Prostate gland (tissue), 2 donors: ENCODE measurements around the gene YIPF1. TPM values are rescaled to one million over a fixed set of nuclear protein-coding genes. Genes with fewer than 3 reads are reported as not detected.

Source experiments
- DNase-seq: peaks from one replicate; pipeline ENCODE4 v3.0.0-alpha.2; 2019; ENCODE audit warnings: low spot score
- H3K27ac ChIP-seq, 2 donors: fragments of 200-600 bp; sonication (generic); 2 replicates each; pipeline ENCODE4 v1.5.1; 2017 to 2019
- H3K27me3 ChIP-seq: fragments of 200-600 bp; sonication (generic); replicated peaks from 2 replicates; pipeline ENCODE4 v1.5.1; 2019; ENCODE audit not compliant: insufficient read depth
- H3K36me3 ChIP-seq, 2 donors: fragments of 200-600 bp; sonication (generic); 1 replicate in 1 of 2; 2 replicates in 1 of 2; pipeline versions ENCODE4 v1.5.1 to v1.8.1; 2017 to 2019
- H3K4me1 ChIP-seq: fragments of 200-600 bp; sonication (generic); replicated peaks from 2 replicates; pipeline ENCODE4 v1.5.1; 2019
- H3K4me3 ChIP-seq, 2 donors: fragments of 200-600 bp; sonication (generic); 2 replicates each; pipeline ENCODE4 v1.5.1; 2017 to 2019
- H3K9me3 ChIP-seq: fragments of 200-600 bp; sonication (generic); 2 replicates; pipeline ENCODE4 v1.5.1; 2017
- POLR2A ChIP-seq: fragments of 450-650 bp; IDR thresholded peaks from one replicate; pipeline ENCODE4 v1.6.1; 2016; ENCODE audit warnings: antibody characterized with exemption, mild to moderate bottlenecking
- POLR2AphosphoS5 ChIP-seq: sonication (generic); formaldehyde crosslinking; IDR thresholded peaks from one replicate; pipeline ENCODE4 v1.6.1; 2017; ENCODE audit warnings: antibody characterized with exemption
- WGBS: methylation state at CpG from one replicate; pipeline ENCODE4 v1.1.5; 2018; 5-methylcytosine and 5-hydroxymethylcytosine counted together
- intact Hi-C: fragments of 100-400 bp; cut with DNase I; formaldehyde crosslinking; loops from one replicate; pipeline ENCODE4 v1.14.2; 2022
- small RNA-seq, 2 donors: library from RNA; depleted of rRNA; stranded (forward); fragments of <200 nt; gene quantifications; one replicate each; pipeline ENCODE3, GENCODE V24; 2016
- total RNA-seq, 2 donors: library from RNA; depleted of rRNA; stranded (reverse); fragments of >200 nt; gene quantifications; one replicate each; pipeline ENCODE4 v1.1.0, GENCODE V29; 2016
- TF ChIP-seq, protein P1 (sequence below), 4 experiments: fragments of 200-600 bp in 2 of 4; fragments of 450-650 bp in 2 of 4; sonication (generic) in 2 of 4; IDR thresholded peaks; 1 replicate in 3 of 4; 2 replicates in 1 of 4; pipeline ENCODE4 v1.5.1; 2016 to 2019; ENCODE audit warnings: antibody characterized with exemption in 4 of 4, mild to moderate bottlenecking in 2 of 4, moderate library complexity in 2 of 4

The YIPF1 gene
- total RNA-seq, 2 donors from 2014 or later: 40.0 to 105 TPM

DNA sequence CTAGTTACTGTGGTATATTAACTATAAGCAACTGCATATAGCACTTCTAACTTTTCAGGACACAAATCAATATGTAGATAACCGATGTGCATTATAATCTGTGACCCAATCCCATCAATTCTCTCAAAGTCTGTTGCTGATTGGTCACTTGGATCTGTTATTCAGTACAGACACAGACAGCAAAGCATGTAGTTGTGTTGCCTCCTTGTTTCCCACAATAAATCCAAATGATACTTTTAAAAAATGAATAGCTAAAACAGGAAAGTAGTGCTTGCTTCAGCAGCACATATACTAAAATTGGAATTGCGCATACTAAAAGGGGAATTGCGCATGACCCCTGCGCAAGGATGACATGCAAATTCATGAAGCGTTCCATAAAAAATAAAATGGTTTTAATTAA, 79.6 kb downstream of the YIPF1 start:
- Histone ChIP-seq H3K9me3 (no peaks in the 10 kb centered on the region), H3K4me3 (no peak overlapping the region), H3K27me3 (no peaks in the 10 kb centered on the region), H3K27ac (no peak overlapping the region), H3K4me1 (no peaks in the 10 kb centered on the region), H3K36me3 (no peaks in the 10 kb centered on the region)
- no peak for TF ChIP-seq POLR2A
- DNase-seq: no peak
- WGBS: 96% methylated on average over 5 of the region's 5 CpGs
- intact Hi-C loops: no loop called here

DNA sequence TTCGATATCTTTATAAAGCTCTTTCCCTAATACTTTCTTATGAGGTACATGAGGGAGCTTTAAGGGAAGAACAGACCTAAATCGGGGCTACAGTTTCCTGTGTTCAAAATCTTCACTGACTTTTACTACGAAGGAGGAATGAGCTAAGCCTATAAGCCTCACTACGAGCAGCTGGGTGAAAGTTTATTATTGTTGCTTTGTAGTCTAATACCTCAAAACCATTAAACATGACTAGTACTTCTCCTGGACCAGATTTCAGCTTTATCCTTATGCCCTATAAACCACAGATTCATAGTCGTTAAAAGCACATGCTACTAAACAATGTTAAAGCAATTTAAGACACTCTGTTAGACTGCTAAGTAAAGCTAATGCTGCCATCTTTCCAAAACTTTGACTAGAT, 81.7 kb downstream of the YIPF1 start:
- 68% methylated on average over 5 of the region's 5 CpGs for WGBS
- intact Hi-C loops: no loop called here
- H3K4me1 ChIP-seq: no peaks in the 10 kb centered on the region
- TF ChIP-seq POLR2AphosphoS5: no peak
- TF ChIP-seq POLR2A: no peak
- TF ChIP-seq, protein P1, sequence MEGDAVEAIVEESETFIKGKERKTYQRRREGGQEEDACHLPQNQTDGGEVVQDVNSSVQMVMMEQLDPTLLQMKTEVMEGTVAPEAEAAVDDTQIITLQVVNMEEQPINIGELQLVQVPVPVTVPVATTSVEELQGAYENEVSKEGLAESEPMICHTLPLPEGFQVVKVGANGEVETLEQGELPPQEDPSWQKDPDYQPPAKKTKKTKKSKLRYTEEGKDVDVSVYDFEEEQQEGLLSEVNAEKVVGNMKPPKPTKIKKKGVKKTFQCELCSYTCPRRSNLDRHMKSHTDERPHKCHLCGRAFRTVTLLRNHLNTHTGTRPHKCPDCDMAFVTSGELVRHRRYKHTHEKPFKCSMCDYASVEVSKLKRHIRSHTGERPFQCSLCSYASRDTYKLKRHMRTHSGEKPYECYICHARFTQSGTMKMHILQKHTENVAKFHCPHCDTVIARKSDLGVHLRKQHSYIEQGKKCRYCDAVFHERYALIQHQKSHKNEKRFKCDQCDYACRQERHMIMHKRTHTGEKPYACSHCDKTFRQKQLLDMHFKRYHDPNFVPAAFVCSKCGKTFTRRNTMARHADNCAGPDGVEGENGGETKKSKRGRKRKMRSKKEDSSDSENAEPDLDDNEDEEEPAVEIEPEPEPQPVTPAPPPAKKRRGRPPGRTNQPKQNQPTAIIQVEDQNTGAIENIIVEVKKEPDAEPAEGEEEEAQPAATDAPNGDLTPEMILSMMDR (IDR thresholded peaks at IDR 0.05): no peak
- no peaks in the 10 kb centered on the region for H3K9me3 ChIP-seq
- H3K27ac ChIP-seq: no peak overlapping the region
- no peaks in the 10 kb centered on the region for H3K27me3 ChIP-seq
- no peak overlapping the region for H3K4me3 ChIP-seq
- DNase-seq: no peak
- H3K36me3 ChIP-seq: no peaks in the 10 kb centered on the region

DNA sequence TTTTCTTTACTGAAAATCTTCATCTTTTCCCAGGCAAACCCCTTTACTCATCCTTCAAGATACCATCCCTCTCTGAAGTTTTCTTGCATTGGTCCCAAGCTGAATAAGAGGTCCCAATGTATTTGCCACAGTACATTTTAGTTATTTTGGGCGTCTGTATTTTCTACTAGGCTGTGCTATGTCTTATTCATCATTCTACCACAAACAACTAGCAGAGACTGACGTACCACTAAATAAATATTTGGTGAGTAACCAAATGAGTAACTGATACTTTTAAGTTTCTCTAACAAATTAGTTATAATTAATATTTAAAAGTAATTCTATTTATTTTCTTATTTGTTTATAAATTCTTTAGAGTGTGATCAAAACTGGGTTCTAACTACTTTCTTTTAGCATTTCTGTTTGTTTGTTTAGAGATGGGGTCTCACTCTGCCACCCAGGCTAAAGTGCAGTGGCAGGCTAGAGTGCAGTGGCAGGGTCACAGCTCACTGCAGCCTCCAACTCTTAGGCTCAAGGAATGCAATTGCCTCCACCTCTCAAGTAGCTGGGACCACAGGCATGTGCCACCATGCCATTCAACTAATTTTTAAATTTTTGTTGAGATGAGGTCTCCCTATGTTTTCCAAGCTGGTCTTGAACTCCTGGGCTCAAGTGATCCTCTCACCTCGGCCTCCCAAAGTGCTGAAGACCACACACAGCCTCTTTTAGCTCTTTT, 84.6 kb downstream of the YIPF1 start:
- H3K9me3 ChIP-seq: no peaks in the 10 kb centered on the region
- intact Hi-C loops: no loop called here

DNA sequence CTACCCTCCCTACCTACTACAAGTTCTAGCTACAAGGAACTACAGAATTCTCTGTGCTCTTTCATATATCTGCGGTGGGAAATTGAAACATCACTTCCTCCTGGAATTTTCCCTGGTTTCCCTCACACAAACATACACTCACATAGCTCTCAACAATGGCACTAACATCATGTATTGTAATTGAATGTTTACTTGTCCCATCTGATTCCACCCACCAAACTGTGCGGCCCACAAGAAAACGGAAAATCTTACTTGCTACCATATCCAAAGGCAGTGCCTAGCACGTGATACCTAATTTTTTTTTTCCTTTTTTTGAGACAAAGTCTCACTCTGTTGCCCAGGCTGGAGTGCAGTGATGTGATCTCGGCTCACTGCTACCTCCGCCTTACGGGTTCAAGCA, 85.4 kb downstream of the YIPF1 start:
- no peak overlapping the region for H3K4me3 ChIP-seq
- DNase-seq: no peak
- H3K4me1 ChIP-seq: no peaks in the 10 kb centered on the region
- WGBS: 95% methylated on average over 7 of the region's 7 CpGs
- TF ChIP-seq POLR2A: no peak
- no peak for TF ChIP-seq POLR2AphosphoS5
- TF ChIP-seq, protein P1 (IDR thresholded peaks at IDR 0.05): no peak
- no peak overlapping the region for H3K27ac ChIP-seq
- intact Hi-C loops: no loop called here
- no peaks in the 10 kb centered on the region for H3K9me3 ChIP-seq
- H3K36me3 ChIP-seq: no peaks in the 10 kb centered on the region
- no peaks in the 10 kb centered on the region for H3K27me3 ChIP-seq

More for the DNA sequence above, 84.6 kb downstream of the YIPF1 start:
- TF ChIP-seq POLR2AphosphoS5: no peak
- TF ChIP-seq, protein P1 (IDR thresholded peaks at IDR 0.05): no peak
- no peak for TF ChIP-seq POLR2A
- Histone ChIP-seq H3K36me3 (no peaks in the 10 kb centered on the region), H3K4me3 (no peak overlapping the region), H3K4me1 (no peaks in the 10 kb centered on the region), H3K27ac (no peak overlapping the region), H3K27me3 (no peaks in the 10 kb centered on the region)
- WGBS: 80% methylated on average over 3 of the region's 3 CpGs
- no peak for DNase-seq

Small RNA genes within 50 kb of the gene (small RNA-seq; reads per million reads assigned to genes)
- 0 reads per million in 2 donors for gene AL049745.1

Other genes with a start within 250 kb of the YIPF1 start
- 1 to 10 TPM; 1.1 to 8.1 TPM for gene GLIS1, start 150.6 kb downstream of the YIPF1 start, total RNA-seq
- gene NDC1, start 51.5 kb downstream of the YIPF1 start, total RNA-seq: 10 to 100 TPM; 15.3 to 20.6 TPM
- gene DIO1, start 4.4 kb upstream of the YIPF1 start, total RNA-seq: under 1 TPM in 1 of 2 donors, not detected in 1; 0.23 TPM
- gene IFT25, start 55.9 kb upstream of the YIPF1 start, total RNA-seq: 10 to 100 TPM; 13.7 to 18.9 TPM
- gene LRRC42, start 56.6 kb upstream of the YIPF1 start, total RNA-seq: 10 to 100 TPM; 21.1 to 31.8 TPM
- 1 to 10 TPM in 1 of 2 donors, under 1 TPM in 1; 0.55 to 3.3 TPM for gene LDLRAD1, start 128.4 kb upstream of the YIPF1 start, total RNA-seq
- 100 to 1,000 TPM; 394 to 817 TPM for gene TMEM59, start 163.4 kb upstream of the YIPF1 start, total RNA-seq
- gene TCEANC2, start 163.8 kb upstream of the YIPF1 start, total RNA-seq: 1 to 10 TPM; 2.5 to 5.0 TPM